HG03159 (cell line): ENCODE measurements around the gene B4GALT6.
A peak's percentile ranks its signal among the peaks of the same experiment; 100 is the strongest.
"Not testable (repeated sequence)": the region's sequence is repeated elsewhere in the genome, so short reads cannot be mapped to it uniquely, and the experiment has no call there.

Experiments used
- ATAC-seq: cut with Tn5 transposase; IDR thresholded peaks from one replicate; pipeline ENCODE4 v1.9.1; 2021; ENCODE audit warnings: mild to moderate bottlenecking, moderate library complexity; ENCODE audit not compliant: unreplicated experiment

Gene B4GALT6, protein sequence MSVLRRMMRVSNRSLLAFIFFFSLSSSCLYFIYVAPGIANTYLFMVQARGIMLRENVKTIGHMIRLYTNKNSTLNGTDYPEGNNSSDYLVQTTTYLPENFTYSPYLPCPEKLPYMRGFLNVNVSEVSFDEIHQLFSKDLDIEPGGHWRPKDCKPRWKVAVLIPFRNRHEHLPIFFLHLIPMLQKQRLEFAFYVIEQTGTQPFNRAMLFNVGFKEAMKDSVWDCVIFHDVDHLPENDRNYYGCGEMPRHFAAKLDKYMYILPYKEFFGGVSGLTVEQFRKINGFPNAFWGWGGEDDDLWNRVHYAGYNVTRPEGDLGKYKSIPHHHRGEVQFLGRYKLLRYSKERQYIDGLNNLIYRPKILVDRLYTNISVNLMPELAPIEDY

DNA sequence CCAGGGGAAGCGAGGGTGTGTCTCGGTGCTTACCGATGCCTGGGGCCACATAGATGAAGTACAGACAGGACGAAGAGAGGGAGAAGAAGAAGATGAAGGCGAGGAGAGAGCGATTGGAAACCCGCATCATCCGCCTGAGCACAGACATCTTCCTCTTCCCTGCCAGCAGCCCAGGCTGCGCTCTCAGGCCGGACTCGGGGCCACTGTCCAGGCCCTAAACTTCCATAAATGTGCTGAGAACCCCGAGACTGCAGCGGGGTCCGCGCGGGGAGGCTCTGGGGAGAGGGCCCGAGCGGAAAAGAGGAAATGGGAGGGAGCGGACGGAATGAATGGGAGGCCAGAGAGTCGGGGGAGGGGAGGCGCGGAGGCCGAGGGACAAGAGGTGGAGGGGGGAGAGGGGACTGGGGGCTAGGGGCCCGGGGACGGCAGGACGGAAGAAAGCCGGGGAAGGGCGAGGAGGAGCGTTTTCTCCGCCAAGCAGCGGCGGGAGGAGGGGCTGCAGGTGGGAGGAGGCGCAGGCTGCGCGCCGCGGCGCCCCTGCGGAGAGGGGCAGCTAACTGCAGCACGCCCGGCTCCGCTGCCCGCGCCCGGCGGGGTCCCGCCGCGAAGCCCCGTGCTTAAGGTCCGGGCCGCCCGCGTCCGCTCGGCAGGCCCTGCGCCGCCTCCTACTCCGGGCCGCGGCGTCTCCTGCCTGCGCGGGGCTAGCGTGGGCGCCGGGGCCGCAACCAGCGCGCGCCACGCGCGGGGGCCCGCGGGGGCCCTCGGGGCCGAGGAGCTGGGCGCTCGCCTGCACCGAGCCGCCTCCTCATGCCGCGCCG lies at the start of gene B4GALT6:
B4GALT6 (minus strand) TSS at position 303 of the 818 bp plus-strand sequence; CDS start at position 148, 155 bp downstream.
- ATAC-seq, result peak; percentile 36

DNA sequence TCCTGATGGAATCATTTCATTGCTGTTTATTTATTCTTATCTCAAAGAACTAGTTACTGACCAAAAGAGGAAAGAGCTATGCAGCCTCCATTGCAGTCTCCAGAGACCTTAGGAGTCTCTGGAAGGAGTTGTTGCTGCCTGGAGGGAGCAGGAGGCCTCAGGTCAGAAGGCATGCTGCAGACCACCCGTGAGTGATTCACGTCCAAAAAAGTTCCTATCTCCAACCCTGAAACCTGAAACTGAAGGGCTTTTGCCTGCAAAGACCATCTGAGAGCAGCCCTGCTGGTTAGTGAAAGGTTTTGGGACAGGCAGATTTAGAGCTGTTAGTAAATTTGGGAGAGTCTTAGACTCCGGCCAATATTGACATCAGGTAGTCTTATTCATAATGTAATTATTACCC lies 47.2 kb upstream of the B4GALT6 start:
- ATAC-seq, result no peak

DNA sequence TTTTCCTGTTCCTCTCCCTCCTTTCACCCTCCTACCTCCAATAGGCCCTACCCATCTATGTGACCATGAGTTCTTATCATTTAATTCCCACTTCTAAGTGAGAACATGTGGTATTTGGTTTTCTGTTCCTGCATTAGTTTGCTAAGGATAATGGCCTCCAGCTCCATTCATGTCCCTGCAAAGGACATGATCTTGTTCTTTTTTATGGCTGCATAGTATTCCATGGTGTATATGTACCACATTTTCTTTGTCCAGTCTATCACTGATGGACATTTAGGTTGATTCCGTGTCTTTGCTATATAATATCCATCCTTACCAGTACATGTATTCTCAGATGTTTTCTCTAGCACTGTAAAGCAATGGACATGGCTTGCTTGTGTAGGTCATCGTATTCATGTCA lies 44.8 kb upstream of the B4GALT6 start:
- not testable (repeated sequence) for ATAC-seq

DNA sequence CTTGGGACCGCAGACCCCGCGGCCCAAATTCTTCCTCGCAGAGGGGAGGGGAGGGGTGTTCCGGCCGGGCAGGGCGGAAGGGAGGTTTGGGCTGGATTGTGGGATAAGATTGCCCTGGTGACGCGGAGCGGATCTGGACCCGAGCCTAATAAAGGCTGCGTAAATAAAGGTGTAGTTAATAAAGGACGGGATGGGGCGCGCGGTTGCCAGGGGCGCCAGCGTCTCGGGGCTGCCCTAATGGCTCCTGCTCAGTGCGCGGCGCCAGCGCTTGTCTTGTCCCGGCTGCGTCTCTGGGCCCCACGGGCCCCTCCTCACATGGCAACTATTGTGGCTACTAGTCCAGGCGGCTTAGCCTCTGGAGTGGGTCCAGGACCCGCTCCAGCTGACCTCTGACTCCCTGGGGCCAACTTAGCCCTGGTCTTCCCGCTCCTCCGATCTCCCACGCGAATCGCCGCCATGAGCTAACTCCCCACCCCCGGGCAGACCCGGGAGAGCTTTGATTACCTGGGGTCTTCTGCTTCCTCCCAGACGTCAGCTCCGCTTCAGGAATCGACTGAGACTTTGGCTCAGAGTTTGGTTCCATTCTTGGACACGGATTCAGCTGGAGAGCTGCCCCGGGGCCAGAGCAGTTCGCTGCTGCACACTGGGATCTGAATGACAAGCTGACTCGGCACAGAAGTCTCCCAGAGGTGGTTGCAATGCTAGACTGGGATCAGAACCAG lies 39.8 kb upstream of the B4GALT6 start:
- no peak for ATAC-seq

DNA sequence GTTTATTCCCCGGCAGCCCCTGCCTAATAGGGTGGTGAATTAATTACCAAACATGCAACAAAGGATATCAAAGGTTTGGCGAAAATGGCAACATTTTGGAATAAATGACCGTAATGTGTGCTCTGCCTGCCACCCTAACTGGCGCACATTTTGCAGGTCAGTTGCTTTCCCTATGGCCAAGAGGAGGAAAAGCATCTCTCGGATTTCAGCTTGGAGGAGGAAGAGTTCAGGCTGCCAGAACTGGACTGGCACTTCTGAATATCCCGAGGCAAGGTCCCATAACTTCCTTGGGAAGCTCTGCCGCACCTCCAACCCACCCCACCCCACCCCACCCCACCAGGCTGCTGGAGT lies 39.2 kb upstream of the B4GALT6 start:
- ATAC-seq, result no peak

DNA sequence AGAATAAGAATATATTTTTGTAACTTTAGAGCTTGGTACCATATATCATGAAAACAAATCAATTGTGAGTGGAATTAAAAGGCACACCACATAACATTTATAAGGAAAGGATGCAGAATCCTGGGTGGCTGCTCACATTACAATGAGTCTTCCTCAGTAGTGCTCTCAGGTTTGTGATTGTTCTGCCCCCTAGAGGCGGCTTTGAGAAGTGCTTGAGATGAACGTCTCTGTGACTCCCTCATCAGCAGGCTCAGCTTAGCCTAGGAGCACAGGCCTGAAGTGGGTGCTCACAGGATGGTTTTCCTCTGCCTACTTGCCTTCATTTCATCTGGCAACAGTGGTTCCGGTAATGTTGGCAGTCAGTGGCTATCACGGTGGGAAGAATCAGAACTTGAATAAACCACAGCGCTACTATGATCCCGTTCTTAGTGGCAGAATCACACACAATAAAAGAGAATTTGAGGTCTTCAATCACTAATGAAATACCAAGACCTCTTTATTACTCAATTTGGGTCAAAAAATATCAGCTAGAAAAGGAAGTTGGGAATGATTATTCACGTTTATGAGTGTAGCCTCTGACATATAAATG lies 38.1 kb upstream of the B4GALT6 start:
- ATAC-seq, result peak; percentile 96

DNA sequence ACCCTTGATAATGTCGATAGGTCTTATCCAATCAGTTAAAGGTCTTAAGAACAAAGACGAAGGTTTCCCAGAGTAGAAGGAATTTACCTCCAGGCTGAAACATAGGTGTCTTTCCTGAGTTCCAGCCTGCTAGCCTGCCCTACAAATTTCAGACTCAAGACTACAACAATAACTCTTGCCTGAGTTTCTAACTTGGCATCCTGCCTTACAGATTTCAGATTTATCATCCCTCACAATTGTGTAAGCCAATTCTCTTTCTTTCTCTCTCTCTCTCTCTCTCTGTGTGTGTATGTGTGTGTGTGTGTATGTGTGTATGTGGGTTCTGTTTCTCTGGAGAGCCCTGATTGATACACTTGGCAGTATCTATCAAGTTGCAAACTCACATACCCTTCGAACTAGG lies 37.2 kb upstream of the B4GALT6 start:
- no peak for ATAC-seq

DNA sequence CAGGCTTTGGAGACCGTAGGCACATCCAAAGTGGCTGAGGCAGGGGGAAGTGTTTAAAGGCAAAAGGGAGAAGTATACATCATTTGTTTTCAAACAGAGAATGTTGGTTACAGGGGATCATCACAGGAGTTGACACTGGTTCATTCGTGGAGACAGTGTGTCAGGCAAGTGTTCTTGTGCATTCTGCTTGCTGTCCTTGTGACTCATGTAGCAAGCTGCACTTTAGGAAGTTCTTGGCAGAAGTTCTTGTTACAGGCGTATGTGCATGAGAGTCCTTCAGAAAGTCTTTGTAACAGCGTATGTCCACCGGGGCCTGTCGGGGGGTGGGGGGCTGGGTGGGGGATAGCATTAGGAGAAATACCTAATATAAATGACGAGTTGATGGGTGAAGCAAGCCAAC lies 36.5 kb upstream of the B4GALT6 start:
- no peak for ATAC-seq

DNA sequence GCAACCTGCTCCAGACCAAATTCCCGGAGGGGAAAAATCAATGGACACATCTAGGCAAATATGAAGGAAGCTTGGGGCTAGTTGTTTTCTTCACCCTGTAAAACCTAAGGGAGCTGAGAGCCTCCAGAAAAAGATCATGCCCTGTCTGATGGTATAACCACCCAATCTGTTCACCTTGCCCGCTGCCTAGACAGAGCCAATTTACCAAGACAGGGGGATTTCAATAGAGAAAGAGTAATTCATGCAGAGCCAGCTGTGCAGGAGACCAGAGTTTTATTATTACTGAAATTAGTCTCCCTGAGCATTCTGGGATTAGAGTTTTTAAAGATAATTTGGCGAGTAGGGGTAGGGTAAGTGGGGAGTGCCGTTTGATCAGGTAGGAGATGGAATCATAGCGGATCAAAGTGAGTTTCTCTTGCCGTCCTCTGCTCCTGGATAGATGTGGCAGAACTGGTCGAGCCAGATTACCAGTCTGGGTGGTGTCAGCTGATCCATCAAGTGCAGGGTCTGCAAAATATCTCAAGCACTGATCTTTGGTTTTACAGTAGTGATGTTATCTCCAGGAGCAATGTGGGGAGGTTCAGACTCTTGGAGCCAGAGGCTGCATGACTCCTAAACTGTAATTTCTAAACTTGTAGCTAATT lies 35.1 kb upstream of the B4GALT6 start:
- no peak for ATAC-seq

DNA sequence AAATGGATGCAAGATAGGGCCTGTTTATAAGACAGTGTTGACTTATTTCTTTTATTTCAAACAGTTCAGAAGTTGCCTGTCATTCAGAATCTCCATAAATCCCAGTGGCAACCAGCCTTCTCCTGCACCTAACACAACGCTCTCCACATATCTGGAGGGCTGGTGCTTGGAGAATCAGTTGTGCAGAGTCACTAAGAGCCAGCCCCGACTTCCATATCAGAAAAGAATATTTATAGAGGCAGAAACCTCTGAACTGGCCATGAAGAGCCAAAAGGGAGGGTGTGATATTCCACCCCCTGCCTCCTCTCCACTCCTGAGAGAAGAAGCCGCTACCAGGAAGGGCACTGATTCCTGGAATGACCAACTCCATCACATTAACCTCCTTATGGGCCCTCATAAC lies 34.0 kb upstream of the B4GALT6 start:
- ATAC-seq, result no peak

DNA sequence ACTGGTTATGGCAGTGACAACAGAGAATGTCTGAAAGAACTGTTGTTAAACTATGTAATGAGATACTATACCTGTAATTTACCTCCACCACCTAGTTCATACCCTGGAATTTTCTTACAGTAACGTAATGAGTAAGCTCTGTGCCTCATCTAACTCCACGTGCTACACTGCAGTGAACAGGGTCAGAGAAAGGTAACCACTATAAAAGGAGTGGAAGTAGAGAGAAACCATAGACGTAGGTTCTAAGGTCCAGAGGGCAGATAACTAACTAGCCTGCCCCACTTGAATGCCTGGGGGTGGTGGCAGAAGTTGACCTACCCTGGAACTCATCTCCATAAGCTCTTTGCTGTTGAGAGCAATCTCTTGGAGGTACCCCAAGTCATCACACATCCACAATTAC lies 32.0 kb upstream of the B4GALT6 start:
- ATAC-seq, result no peak

DNA sequence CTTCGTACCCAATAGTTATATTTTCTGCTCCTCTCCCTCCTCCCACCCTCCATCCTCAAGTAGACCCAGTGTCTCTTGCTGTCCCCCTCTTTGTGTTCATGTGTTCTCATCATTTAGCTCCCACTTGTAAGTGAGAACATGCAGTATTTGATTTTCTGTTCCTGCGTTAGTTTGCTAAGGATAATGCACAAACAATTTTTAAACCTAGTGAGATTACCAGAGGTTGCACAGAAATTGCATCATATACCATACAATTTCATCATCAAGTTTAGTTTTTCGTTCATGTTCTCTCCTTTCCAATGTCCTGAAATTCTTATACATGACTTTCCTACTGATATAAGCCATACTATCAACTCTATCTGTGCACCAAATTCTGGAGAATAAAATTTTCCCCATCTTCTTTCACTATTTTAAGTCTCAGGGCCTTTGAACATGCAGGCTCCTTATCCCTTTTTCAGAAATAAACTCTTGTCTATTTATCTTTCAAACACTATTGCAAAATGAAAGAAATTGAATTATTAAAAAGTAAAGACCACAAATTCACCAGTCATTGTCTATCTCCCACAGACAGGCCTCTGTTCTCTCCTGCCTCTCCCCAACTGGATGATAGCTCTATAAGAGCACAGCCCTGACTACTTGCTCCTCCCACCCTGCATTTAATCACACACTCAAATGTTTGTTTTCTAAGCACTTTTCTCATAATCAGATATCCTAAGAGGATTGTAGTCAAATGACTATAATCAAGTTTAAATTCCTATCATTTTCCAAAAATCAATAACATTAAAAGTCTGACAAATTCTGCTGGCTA lies 27.2 kb upstream of the B4GALT6 start:
- no peak for ATAC-seq

DNA sequence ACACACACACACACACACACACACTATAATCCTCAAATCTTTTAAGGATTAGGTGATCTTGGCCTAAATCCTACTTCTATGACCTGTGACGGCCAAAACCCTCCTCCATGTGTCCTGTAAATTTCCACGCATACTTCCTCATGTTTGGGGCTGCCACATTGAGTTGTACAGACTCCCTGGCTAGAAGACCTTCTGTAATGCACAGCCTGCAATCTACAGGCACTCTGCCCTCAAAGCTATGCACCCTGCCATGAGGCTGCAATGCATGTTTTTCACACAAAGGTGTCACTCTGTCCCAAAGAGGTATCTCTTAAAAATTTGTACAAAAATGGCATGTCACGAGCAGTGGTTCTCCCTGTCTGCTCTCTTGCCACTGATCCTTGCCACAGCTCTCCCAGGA lies 26.4 kb upstream of the B4GALT6 start:
- ATAC-seq, result no peak

DNA sequence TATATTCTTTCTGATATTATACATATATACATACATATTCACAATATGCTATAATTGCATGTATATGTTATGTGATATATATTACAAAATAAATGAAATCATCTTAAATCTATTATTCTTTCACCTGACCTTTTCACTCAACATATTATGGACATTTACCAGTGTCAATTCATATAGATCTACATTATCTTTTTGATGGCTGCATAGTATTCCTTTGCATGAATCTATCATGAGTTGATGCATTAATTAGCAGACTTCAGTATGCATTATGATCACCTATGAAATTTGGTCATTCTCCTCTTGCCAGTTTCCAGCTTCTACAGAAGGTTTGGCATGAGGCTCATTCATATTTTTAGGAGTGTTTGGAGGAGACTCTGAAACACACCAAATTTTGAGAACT lies 23.4 kb upstream of the B4GALT6 start:
- no peak for ATAC-seq

DNA sequence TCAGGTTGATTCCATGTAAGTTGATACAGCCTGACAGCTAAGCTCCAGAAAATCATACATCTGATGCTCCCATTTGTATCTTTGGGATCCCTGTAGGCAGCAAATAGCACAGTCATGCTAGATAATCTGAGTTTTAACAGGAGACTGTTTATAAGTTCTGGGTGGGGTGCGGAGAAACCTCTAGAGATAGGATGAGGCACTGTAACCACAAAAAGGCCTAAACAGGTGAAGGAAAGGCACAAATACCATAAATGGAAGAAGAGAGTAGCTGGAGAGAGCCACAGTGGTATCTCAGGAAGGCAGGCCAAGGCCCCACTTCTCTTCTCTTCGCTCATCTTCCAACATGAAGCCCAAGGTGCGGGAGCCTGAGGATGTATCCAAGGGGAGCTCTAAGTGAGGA lies 18.1 kb upstream of the B4GALT6 start:
- no peak for ATAC-seq

DNA sequence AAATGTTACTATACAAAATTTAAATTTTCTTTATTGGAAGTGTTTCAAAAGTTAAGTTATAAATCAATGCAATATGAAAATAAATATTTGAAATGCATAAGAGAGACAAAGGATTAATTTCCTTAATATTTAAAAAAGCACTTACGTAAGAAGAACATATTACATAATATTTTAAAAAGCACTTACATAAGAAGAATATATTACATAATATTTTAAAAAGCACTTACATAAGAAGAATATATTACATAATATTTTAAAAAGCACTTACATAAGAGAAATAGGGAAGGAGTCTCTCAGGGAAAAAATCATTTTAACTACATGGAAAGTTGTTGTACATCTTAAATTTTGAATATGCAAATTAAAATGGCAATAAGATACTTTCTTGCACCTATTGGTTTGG lies 17.4 kb upstream of the B4GALT6 start:
- ATAC-seq, result no peak

DNA sequence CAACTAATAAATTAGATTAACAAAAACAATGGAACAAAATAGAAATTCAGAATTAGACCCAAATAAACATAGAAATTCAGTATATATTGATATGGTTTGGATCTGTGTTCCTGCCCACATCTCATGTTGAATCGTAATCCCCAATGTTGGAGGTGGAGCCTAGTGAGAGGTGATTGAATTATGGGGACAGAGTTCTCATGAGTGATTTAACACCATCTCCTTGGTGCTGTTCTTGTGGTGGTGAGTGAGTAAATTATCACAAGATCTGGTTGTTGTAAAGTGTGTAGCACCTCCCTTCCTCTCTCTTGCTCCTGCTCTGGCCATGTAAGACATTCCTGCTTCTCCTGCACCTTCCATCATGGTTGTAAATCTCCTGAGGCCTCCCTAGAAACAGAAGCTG lies 16.6 kb upstream of the B4GALT6 start:
- ATAC-seq, result no peak

DNA sequence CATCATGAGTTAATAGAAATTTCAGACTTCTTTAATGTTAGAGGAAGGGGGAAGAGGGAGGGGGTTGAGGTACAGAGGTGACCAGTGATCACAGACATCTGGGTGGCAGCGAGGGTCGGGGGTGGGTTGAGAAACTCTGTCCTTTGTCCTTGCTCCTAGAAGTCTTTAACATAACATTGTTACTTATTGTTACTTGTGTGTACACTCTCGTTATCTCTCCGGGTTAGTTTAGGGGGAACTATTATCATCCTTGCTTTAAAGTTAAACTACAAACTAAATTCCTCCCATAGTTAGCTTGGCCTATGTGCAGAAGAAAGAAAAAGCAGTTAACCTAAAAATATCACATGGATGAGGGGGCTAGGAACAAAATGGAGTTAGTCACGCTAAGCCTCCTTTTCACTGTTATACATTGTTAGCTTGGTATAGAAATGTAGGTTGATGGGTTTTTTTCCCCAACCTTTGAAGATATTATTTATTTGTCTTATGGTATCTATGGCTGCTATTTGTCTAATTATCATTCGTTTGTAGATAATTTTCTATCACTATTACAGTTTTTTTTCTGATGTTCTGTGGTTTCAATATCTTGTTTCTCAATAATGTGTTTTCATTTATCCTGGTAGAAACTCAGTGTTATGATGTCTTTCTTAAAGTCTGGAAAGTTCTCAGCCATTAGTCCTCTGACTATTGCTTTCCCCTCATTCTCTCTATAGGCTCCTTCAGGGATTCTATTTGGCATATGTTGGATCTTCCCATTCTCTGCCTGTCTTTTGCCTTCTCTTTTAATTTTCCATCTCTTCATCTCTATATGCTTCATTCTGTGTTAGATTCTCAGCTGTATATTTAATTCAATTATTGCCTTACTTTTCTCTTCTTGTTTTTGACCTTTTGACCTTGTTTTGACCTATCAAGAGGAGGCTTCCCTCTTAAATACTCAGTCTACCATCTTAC lies 13.2 kb upstream of the B4GALT6 start:
- no peak for ATAC-seq

DNA sequence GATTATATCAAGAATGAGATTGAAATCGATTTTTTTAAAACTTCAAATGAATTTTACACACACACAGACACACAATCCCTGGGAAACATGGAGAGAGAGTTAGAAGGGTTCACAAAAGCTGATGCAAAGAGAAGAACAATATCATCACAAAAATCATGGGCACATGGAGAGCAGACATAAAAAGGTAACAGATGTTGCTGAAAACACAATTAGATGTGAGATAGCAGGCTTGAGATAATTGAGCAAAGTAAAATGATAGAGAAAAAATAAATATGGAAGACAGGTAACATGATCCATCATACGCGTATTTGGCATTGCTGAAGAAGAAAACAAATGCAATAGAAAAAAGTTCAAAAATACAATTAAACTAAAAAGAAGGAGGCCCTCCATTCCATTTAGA lies 11.6 kb upstream of the B4GALT6 start:
- ATAC-seq, result no peak
